Parathyroid adenoma (tissue), 2 donors: Measurements from ENCODE around the gene ADORA3.

ENCODE experiments used
- H2AFZ ChIP-seq: fragments of 300-600 bp; sonication (generic); one replicate; pipeline ENCODE4 v1.7.0; 2017; ENCODE audit warnings: antibody characterized with exemption, mild to moderate bottlenecking
- H3K27ac ChIP-seq: fragments of 300-600 bp; sonication (generic); one replicate; pipeline ENCODE4 v1.7.0; 2017
- H3K27me3 ChIP-seq: fragments of 300-600 bp; sonication (generic); one replicate; pipeline ENCODE4 v1.7.0; 2017; ENCODE audit warnings: low read length; ENCODE audit not compliant: control insufficient read depth, insufficient read depth
- H3K36me3 ChIP-seq: fragments of 300-600 bp; sonication (generic); one replicate; pipeline ENCODE4 v1.7.0; 2017; ENCODE audit warnings: low read length; ENCODE audit not compliant: control insufficient read depth, insufficient read depth
- H3K4me1 ChIP-seq: fragments of 300-600 bp; sonication (generic); one replicate; pipeline ENCODE4 v1.7.0; 2017; ENCODE audit warnings: control low read depth
- H3K4me2 ChIP-seq: fragments of 300-600 bp; sonication (generic); one replicate; pipeline ENCODE4 v1.7.0; 2017; ENCODE audit warnings: low read length
- H3K4me3 ChIP-seq: fragments of 300-600 bp; sonication (generic); one replicate; pipeline ENCODE4 v1.7.0; 2017; ENCODE audit warnings: low read depth, low read length
- H3K79me2 ChIP-seq: fragments of 300-600 bp; sonication (generic); one replicate; pipeline ENCODE4 v1.7.0; 2017; ENCODE audit warnings: control low read depth
- H3K9ac ChIP-seq: fragments of 300-600 bp; sonication (generic); one replicate; pipeline ENCODE4 v1.7.0; 2017; ENCODE audit warnings: mild to moderate bottlenecking
- H3K9me3 ChIP-seq: fragments of 300-600 bp; sonication (generic); one replicate; pipeline ENCODE4 v1.7.0; 2017; ENCODE audit warnings: low read length; ENCODE audit not compliant: control insufficient read depth
- TF ChIP-seq, protein P1 (sequence below): fragments of 300-600 bp; sonication (generic); IDR thresholded peaks from one replicate; pipeline ENCODE4 v1.7.0; 2017; ENCODE audit warnings: antibody characterized with exemption, mild to moderate bottlenecking
- donor health status: primary hyperparathyroidism.

The ADORA3 gene

DNA sequence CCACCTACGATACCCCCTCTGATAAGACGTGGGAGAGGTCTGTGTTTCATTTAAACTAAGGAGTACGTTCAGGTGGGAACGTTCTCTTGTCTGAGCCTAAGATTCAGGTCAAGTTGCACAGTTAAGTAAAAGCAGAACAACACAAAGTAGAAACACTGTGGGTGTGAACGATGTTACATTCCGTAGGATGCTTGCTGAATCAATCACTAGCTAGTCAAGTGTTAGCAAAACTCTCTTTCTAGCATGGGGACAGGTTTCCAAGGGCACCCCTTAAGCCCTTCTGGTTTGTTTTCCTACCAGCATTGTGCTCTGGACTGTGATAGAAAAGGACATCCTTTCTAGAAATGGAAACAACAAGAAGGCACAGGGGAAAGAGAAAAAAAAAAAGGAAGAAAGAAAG is 16.3 kb downstream of the ADORA3 start:
- Histone ChIP-seq H3K36me3 (no peaks in the 10 kb centered on the region), H3K9ac (no peak overlapping the region)

DNA sequence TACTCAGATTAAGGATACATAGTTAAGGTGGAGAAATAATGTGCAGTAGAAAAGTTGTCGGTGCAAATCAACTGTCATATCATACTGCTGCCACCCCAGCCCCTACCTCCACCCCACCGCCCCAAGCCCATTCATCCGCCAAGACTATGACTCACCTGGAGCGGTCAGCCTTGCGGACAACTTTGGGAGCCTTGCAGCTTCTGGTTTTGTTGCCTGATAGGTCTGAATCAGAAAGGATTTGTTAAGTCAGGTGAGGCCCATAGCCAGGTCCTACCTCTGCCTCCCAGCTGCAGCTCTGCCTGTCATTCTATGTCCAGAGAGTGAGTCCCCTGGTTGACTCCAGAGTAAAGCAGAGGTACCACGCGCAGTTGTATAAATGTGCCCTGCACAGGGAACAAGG is 17.0 kb downstream of the ADORA3 start:
- H3K36me3 ChIP-seq, result no peaks in the 10 kb centered on the region
- H3K9ac ChIP-seq, result no peak overlapping the region
- no peak overlapping the region for H3K4me3 ChIP-seq
- no peaks in the 10 kb centered on the region for H3K27me3 ChIP-seq
- H3K4me2 ChIP-seq, result no peak overlapping the region
- no peaks in the 10 kb centered on the region for H3K79me2 ChIP-seq
- H3K9me3 ChIP-seq, result no peaks in the 10 kb centered on the region
- no peak overlapping the region for H3K27ac ChIP-seq
- no peak overlapping the region for H2AFZ ChIP-seq
- TF ChIP-seq, protein P1, sequence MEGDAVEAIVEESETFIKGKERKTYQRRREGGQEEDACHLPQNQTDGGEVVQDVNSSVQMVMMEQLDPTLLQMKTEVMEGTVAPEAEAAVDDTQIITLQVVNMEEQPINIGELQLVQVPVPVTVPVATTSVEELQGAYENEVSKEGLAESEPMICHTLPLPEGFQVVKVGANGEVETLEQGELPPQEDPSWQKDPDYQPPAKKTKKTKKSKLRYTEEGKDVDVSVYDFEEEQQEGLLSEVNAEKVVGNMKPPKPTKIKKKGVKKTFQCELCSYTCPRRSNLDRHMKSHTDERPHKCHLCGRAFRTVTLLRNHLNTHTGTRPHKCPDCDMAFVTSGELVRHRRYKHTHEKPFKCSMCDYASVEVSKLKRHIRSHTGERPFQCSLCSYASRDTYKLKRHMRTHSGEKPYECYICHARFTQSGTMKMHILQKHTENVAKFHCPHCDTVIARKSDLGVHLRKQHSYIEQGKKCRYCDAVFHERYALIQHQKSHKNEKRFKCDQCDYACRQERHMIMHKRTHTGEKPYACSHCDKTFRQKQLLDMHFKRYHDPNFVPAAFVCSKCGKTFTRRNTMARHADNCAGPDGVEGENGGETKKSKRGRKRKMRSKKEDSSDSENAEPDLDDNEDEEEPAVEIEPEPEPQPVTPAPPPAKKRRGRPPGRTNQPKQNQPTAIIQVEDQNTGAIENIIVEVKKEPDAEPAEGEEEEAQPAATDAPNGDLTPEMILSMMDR, result no peak
- H3K4me1 ChIP-seq, result no peaks in the 10 kb centered on the region

More for the DNA sequence above, 16.3 kb downstream of the ADORA3 start:
- Histone ChIP-seq H3K4me2 (no peak overlapping the region), H3K4me1 (no peaks in the 10 kb centered on the region), H2AFZ (no peak overlapping the region), H3K9me3 (no peaks in the 10 kb centered on the region), H3K4me3 (no peak overlapping the region), H3K27ac (no peak overlapping the region), H3K79me2 (no peaks in the 10 kb centered on the region), H3K27me3 (no peaks in the 10 kb centered on the region)
- TF ChIP-seq, protein P1, result no peak

- H3K9me3 ChIP-seq, result no peaks in the 10 kb centered on the region
- no peak overlapping the region for H2AFZ ChIP-seq
- no peak overlapping the region for H3K27ac ChIP-seq
- H3K27me3 ChIP-seq, result no peaks in the 10 kb centered on the region
- TF ChIP-seq, protein P1, result no peak
- H3K79me2 ChIP-seq, result no peaks in the 10 kb centered on the region
- H3K4me2 ChIP-seq, result no peak overlapping the region
- no peaks in the 10 kb centered on the region for H3K36me3 ChIP-seq
- H3K4me3 ChIP-seq, result no peak overlapping the region
- H3K4me1 ChIP-seq, result no peaks in the 10 kb centered on the region
- H3K9ac ChIP-seq, result no peak overlapping the region
Observed at GRCh38 chr1:111484391-111485026, 18.9 kb downstream of the ADORA3 start.

DNA sequence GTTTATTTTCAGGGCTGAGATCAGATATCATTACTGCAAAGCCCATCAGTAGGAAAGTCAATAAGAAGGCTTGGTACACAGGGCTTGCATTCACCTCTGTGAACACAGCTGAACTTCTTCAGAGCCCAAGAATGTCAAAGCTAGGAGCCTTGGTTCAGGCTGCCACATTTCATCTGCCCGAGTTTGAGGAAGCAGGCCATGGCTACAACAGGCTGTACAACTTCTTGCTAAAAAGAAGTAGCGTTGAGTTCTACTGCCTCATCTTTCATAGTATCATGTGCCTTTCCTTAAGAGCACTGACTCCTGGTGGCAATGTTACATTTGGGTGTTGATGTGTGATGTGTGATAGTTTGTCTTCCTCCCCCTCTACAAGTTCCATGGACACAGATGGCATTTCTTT is 19.6 kb downstream of the ADORA3 start:
- Histone ChIP-seq H3K4me2 (no peak overlapping the region), H3K36me3 (no peaks in the 10 kb centered on the region), H3K4me3 (no peak overlapping the region), H3K27me3 (no peaks in the 10 kb centered on the region), H3K4me1 (no peaks in the 10 kb centered on the region), H3K27ac (no peak overlapping the region), H3K9ac (no peak overlapping the region), H2AFZ (no peak overlapping the region), H3K9me3 (no peaks in the 10 kb centered on the region), H3K79me2 (no peaks in the 10 kb centered on the region)
- TF ChIP-seq, protein P1, result no peak

DNA sequence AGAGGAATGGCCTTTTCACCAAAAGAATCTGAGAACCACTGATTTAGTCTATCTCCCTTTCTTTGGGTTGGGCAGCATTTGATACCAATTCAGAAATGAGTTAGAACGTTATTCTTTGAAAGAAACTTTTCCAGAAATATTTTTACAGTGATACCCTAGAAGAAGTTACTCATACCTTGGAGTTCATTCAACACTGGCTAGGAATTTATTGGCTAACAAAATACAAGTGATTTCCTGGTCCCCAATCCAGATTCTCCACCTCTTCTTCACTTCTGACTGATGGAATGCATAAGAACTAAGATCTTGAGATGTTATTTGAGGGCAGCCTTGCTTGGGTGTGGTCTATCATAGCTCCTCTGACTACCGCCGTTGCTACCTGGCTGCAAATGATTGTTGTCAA is 20.3 kb downstream of the ADORA3 start:
- H3K4me3 ChIP-seq, result no peak overlapping the region
- H3K9me3 ChIP-seq, result no peaks in the 10 kb centered on the region
- no peaks in the 10 kb centered on the region for H3K79me2 ChIP-seq
- no peaks in the 10 kb centered on the region for H3K4me1 ChIP-seq
- no peak overlapping the region for H3K27ac ChIP-seq
- no peak overlapping the region for H3K9ac ChIP-seq
- no peaks in the 10 kb centered on the region for H3K36me3 ChIP-seq
- no peak overlapping the region for H2AFZ ChIP-seq
- no peak overlapping the region for H3K4me2 ChIP-seq
- H3K27me3 ChIP-seq, result no peaks in the 10 kb centered on the region
- TF ChIP-seq, protein P1, result no peak
